Naive thymus-derived CD4-positive, alpha-beta T cell (primary cell): Measurements from ENCODE around the gene PPP1CA. TPM values are rescaled to one million over a fixed set of nuclear protein-coding genes. Genes with fewer than 3 reads are reported as not detected.
"Not testable (repeated sequence)": the region's sequence is repeated elsewhere in the genome, so short reads cannot be mapped to it uniquely, and the experiment has no call there.

ENCODE experiments used
- ATAC-seq: fragments of 150-1000 bp; cut with Tn5 transposase; 2 replicates; pipeline ENCODE4 v1.10.0; 2021; ENCODE audit warnings: mild to moderate bottlenecking, moderate library complexity
- CTCF ChIA-PET: fragments of 350-600 bp; sonication (Branson Sonifier 250); formaldehyde crosslinking; loops from one replicate; lab custom pipeline; 2021; ENCODE audit warnings: antibody characterized with exemption; lab: Charles Lee
- POLR2A ChIA-PET: fragments of 350-600 bp; sonication (Branson Sonifier 250); formaldehyde crosslinking; loops from one replicate; lab custom pipeline; 2021; ENCODE audit warnings: antibody characterized with exemption, inconsistent platforms; lab: Charles Lee
- DNase-seq, 9 donors: peaks; one replicate each; pipeline versions ENCODE4 v3.0.0 to v3.0.0-alpha.2; 2020 to 2022; ENCODE audit warnings: mixed read lengths in 1 of 9
- H3K27ac ChIP-seq: one replicate; pipeline ENCODE4 v1.7.0; 2013; ENCODE audit warnings: mild to moderate bottlenecking, low read depth, low read length, moderate library complexity
- H3K27me3 ChIP-seq, 2 donors: one replicate each; pipeline ENCODE4 v1.7.0; 2013; ENCODE audit warnings: low read length in 2 of 2, mild to moderate bottlenecking in 2 of 2, moderate library complexity in 2 of 2; ENCODE audit not compliant: control insufficient read depth in 2 of 2, insufficient read depth in 2 of 2
- H3K36me3 ChIP-seq, 3 experiments: 1 replicate in 2 of 3; 2 replicates in 1 of 3; pipeline ENCODE4 v1.7.0; 2013; ENCODE audit warnings: low read length in 3 of 3, mild to moderate bottlenecking in 3 of 3, moderate library complexity in 1 of 3; ENCODE audit not compliant: insufficient read depth in 3 of 3, control insufficient read depth in 2 of 3
- H3K4me1 ChIP-seq, 2 donors: one replicate each; pipeline ENCODE4 v1.7.0; 2013; ENCODE audit warnings: low read length in 2 of 2, mild to moderate bottlenecking in 2 of 2, moderate library complexity in 1 of 2; ENCODE audit not compliant: control insufficient read depth in 2 of 2, insufficient read depth in 2 of 2
- H3K4me3 ChIP-seq: 2 replicates; pipeline ENCODE4 v1.7.0; 2013; ENCODE audit warnings: mild to moderate bottlenecking, low read length
- H3K9me3 ChIP-seq, 3 experiments: 1 replicate in 2 of 3; 2 replicates in 1 of 3; pipeline ENCODE4 v1.7.0; 2013; ENCODE audit warnings: low read length in 3 of 3; ENCODE audit not compliant: control insufficient read depth in 2 of 3
- H3K27ac Mint-ChIP-seq, 9 donors: one replicate each; pipeline ENCODE4 v1.8.0; 2020 to 2022; ENCODE audit warnings: mixed read lengths in 9 of 9, mild to moderate bottlenecking in 8 of 9, moderate library complexity in 5 of 9, inconsistent platforms in 2 of 9
- H3K27me3 Mint-ChIP-seq, 5 donors: one replicate each; pipeline ENCODE4 v1.8.0; 2021 to 2022; ENCODE audit warnings: mixed read lengths in 5 of 5, mild to moderate bottlenecking in 1 of 5
- H3K36me3 Mint-ChIP-seq, 5 donors: one replicate each; pipeline ENCODE4 v1.8.0; 2020 to 2022; ENCODE audit warnings: mixed read lengths in 5 of 5, mild to moderate bottlenecking in 3 of 5, inconsistent platforms in 1 of 5
- H3K4me1 Mint-ChIP-seq, 7 donors: one replicate each; pipeline ENCODE4 v1.8.0; 2020 to 2022; ENCODE audit warnings: mixed read lengths in 7 of 7, mild to moderate bottlenecking in 3 of 7, inconsistent platforms in 1 of 7
- H3K4me3 Mint-ChIP-seq, 10 donors: one replicate each; pipeline ENCODE4 v1.8.0; 2020 to 2022; ENCODE audit warnings: mild to moderate bottlenecking in 10 of 10, mixed read lengths in 10 of 10, moderate library complexity in 6 of 10, inconsistent platforms in 2 of 10
- H3K9me3 Mint-ChIP-seq, 11 donors: one replicate each; pipeline ENCODE4 v1.8.0; 2020 to 2022; ENCODE audit warnings: mixed read lengths in 11 of 11, mild to moderate bottlenecking in 4 of 11, inconsistent platforms in 1 of 11, moderate library complexity in 1 of 11
- intact Hi-C, 2 donors: fragments of 100-400 bp; cut with micrococcal nuclease; formaldehyde crosslinking; loops; one replicate each; pipeline ENCODE4 v1.15.1; 2023
- polyA plus RNA-seq, 2 donors: library from polyadenylated mRNA; unstranded; fragments of 300-500 nt; fragmentation: Illumina TruSeq; gene quantifications; one replicate each; pipeline ENCODE4 v1.2.3, GENCODE V29; 2021
- total RNA-seq, 6 experiments: library from RNA in 5 of 6; stranded (reverse) in 5 of 6; gene quantifications; 1 replicate in 5 of 6; 2 replicates in 1 of 6; pipeline ENCODE4 v1.2.3 and lab custom pipeline; 2021 to 2026

The PPP1CA gene
- total and polyA plus RNA-seq, 7 experiments from 2014 or later = 83.0 to 363 (median 150) TPM

- H3K27me3 ChIP-seq, H3K9me3 ChIP-seq, H3K27me3 Mint-ChIP-seq, H3K9me3 Mint-ChIP-seq, ATAC-seq, DNase-seq: not testable (repeated sequence)
- ChIA-PET POLR2A (interaction anchor here (2.7 to 31.8 kb wide), 7 partner anchors 9 to 56 kb away, joined by 12 to 1530 read pairs (median 56); partner anchors contain the start of genes AIP, CARNS1, CORO1B and PPP1CA), CTCF (interaction anchor here (1.0 kb wide), 1 partner anchor 20 kb away, joined by 3 read pairs; no protein-coding TSS in a partner anchor)
- peaks cover 14 to 61% (median 48%) of the 10 kb centered on the region in 7 donors for H3K4me1 Mint-ChIP-seq
- H3K4me1 ChIP-seq = peaks cover 17 to 29% of the 10 kb centered on the region in 2 donors
- peak overlapping the region; percentile 97 for H3K27ac ChIP-seq
- peaks cover 0 to 13% (median 7%) of the 10 kb centered on the region in 5 donors for H3K36me3 Mint-ChIP-seq
- H3K36me3 ChIP-seq = peaks cover 0 to 18% (median 8%) of the 10 kb centered on the region in 3 experiments
- H3K4me3 ChIP-seq = peak overlapping the region; percentile 82
- intact Hi-C loops = loop anchor here in 1 of 2 donors (5.0 kb wide), 1 partner anchor 35 kb away; the partner anchor contains the start of gene RAD9A
- peak overlapping the region; percentile 94 to 98 (median 96) for H3K27ac Mint-ChIP-seq
- H3K4me3 Mint-ChIP-seq = peak overlapping the region; percentile 92 to 100 (median 98)
Observed at GRCh38 chr11:67427364-67427859, 25.8 kb upstream of the PPP1CA start.

DNA sequence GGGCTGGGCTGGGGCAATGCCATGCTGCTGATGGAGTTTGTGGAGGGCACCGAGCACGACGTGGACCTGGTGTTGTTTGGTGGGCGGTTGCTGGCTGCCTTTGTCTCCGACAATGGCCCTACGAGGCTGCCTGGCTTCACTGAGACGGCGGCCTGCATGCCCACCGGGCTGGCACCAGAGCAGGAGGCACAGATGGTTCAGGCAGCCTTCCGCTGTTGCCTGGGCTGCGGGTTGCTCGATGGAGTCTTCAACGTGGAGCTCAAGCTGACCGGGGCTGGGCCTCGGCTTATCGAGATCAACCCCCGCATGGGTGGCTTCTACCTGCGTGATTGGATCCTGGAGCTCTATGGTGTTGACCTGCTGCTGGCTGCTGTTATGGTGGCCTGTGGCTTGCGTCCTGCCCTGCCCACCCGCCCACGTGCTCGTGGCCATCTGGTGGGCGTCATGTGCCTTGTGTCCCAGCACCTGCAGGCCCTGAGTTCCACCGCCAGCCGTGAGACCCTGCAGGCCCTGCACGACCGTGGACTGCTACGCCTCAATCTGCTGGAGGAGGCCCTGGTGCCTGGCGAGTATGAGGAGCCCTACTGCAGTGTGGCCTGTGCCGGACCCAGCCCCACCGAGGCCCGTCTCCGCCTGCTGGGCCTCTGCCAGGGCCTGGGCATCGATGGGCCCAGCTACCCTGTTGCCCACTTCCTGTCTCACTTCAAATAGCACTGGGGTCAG, 22.4 kb upstream of the PPP1CA start:
- Mint-ChIP-seq H3K4me1 (peaks cover 13 to 47% (median 38%) of the 10 kb centered on the region in 7 donors), H3K27ac (peak overlapping the region in 1 of 9 donors; percentile 32), H3K36me3 (peaks cover 0 to 2% (median 0%) of the 10 kb centered on the region in 5 donors), H3K9me3 (no peaks in the 10 kb centered on the region), H3K27me3 (peaks cover 0 to 2% (median 0%) of the 10 kb centered on the region in 5 donors), H3K4me3 (no peak overlapping the region)
- no peak for DNase-seq
- intact Hi-C loops = no loop called here
- ATAC-seq = no peak
- H3K4me1 ChIP-seq = peaks cover 26 to 29% of the 10 kb centered on the region in 2 donors
- CTCF ChIA-PET = interaction anchor here (1.0 to 1.3 kb wide), 2 partner anchors 15 to 20 kb away, joined by 3 to 6 read pairs; partner anchors contain the start of gene TBC1D10C
- no peaks in the 10 kb centered on the region for H3K9me3 ChIP-seq
- H3K36me3 ChIP-seq = peaks cover 0 to 4% (median 0%) of the 10 kb centered on the region in 3 experiments
- H3K27ac ChIP-seq = no peak overlapping the region
- no peaks in the 10 kb centered on the region for H3K27me3 ChIP-seq
- no peak overlapping the region for H3K4me3 ChIP-seq
- POLR2A ChIA-PET = interaction anchor here (0.9 to 31.8 kb wide), 7 partner anchors 5 to 83 kb away, joined by 3 to 1530 read pairs (median 7); partner anchors contain the start of genes AIP, CARNS1, PPP1CA and PTPRCAP

DNA sequence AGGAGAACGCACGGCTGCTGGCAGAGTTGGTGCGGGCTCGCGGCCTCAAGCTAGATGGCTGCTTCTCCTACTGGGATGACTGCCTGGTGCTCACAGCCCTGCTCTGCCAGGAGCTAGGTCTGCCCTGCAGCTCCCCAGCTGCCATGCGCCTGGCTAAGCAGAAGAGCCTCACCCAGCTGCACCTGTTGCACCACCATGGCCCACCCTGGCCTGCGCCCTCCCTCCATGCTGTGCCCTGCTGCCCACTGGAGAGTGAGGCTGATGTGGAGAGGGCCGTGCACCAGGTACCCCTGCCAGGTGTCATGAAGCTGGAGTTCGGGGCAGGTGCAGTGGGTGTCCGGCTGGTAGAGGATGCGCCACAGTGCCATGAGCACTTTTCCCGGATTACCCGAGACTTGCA, 21.8 kb upstream of the PPP1CA start:
- H3K36me3 ChIP-seq = peaks cover 0 to 1% (median 0%) of the 10 kb centered on the region in 3 experiments
- POLR2A ChIA-PET = interaction anchor here (0.9 to 31.8 kb wide), 5 partner anchors 10 to 60 kb away, joined by 3 to 1530 read pairs (median 7); partner anchors contain the start of genes AIP, PPP1CA, PTPRCAP and RAD9A
- Mint-ChIP-seq H3K27ac (peak overlapping the region in 3 of 9 donors; percentile 10 to 76 (median 47)), H3K9me3 (no peaks in the 10 kb centered on the region), H3K4me3 (no peak overlapping the region), H3K4me1 (peaks cover 13 to 48% (median 40%) of the 10 kb centered on the region in 7 donors), H3K36me3 (no peaks in the 10 kb centered on the region), H3K27me3 (peaks cover 0 to 2% (median 0%) of the 10 kb centered on the region in 5 donors)
- no peaks in the 10 kb centered on the region for H3K27me3 ChIP-seq
- DNase-seq (no peak), ATAC-seq (no peak)
- H3K27ac ChIP-seq = no peak overlapping the region
- H3K4me3 ChIP-seq = no peak overlapping the region
- peaks cover 26 to 27% of the 10 kb centered on the region in 2 donors for H3K4me1 ChIP-seq
- CTCF ChIA-PET = no interaction called here
- H3K9me3 ChIP-seq = no peaks in the 10 kb centered on the region
- intact Hi-C loops = no loop called here

DNA sequence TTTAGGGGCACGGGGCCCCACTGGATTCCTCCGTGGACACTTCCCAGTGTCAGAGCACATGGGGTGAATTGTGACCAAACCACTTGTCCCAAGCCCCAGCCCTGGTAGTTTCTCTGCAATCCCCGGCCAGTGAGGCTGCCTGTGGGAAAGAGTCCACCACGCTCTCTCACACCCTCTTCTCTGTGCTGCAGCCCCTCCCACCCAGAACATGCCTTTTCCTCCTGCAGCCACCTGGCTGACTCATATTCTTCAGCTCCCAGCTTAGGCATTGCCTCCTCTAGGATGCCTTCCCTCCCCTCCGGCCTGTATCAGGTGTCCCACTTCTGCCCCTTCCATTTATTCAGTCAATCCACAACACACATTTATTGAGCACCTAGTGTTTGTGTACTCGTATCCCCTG, 21.2 kb upstream of the PPP1CA start:
- no peaks in the 10 kb centered on the region for H3K36me3 ChIP-seq
- ChIA-PET CTCF (interaction anchor here (0.7 to 0.8 kb wide), 2 partner anchors 22 to 82 kb away, joined by 3 to 4 read pairs; partner anchors contain the start of genes PITPNM1 and PPP1CA), POLR2A (interaction anchor here (0.9 to 31.8 kb wide), 5 partner anchors 10 to 60 kb away, joined by 3 to 1530 read pairs (median 7); partner anchors contain the start of genes AIP, PPP1CA, PTPRCAP and RAD9A)
- Mint-ChIP-seq H3K36me3 (no peaks in the 10 kb centered on the region), H3K4me1 (peaks cover 13 to 49% (median 42%) of the 10 kb centered on the region in 7 donors), H3K27me3 (peaks cover 0 to 2% (median 0%) of the 10 kb centered on the region in 5 donors), H3K9me3 (no peaks in the 10 kb centered on the region), H3K27ac (peak overlapping the region in 6 of 9 donors; percentile 37 to 83 (median 70)), H3K4me3 (peak overlapping the region in 4 of 10 donors; percentile 3 to 51 (median 22))
- H3K27me3 ChIP-seq = no peaks in the 10 kb centered on the region
- intact Hi-C loops = no loop called here
- H3K27ac ChIP-seq = no peak overlapping the region
- no peak overlapping the region for H3K4me3 ChIP-seq
- H3K4me1 ChIP-seq = peaks cover 31 to 33% of the 10 kb centered on the region in 2 donors
- ATAC-seq (no peak), DNase-seq (no peak)
- H3K9me3 ChIP-seq = no peaks in the 10 kb centered on the region

DNA sequence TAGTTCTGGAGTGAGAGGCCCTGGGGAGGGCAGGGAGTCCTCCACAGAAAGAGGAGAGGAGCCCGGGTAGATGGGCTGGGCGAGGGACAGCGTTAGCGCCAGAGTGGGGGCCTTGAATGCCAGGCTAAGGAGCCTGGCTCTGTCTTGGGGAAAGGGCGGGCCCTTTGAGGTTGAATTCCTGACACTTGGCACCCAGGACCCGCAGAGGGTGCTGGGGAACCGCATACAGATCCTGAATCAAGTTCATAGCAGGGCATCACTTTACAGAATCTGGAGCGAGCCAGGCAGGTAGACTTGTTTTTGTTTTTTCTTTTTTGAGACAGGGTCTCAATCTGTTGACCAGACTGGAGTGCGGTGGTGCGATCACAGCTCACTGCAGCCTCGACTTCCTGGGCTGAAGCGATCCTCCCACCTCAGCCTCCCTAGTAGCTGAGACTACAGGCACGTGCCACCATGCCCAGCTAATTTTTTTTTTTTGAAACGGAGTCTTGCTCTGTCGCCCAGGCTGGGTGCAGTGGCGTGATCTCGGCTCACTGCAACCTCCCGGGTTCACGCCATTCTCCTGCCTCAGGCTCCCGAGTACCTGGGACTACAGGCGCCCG, 19.9 kb upstream of the PPP1CA start:
- ChIA-PET CTCF (interaction anchor here (4.7 to 6.0 kb wide), 2 partner anchors 16 to 19 kb away, joined by 23 to 67 read pairs; partner anchors contain the start of genes PPP1CA, PTPRCAP and TBC1D10C), POLR2A (interaction anchor here (0.6 to 31.8 kb wide), 8 partner anchors 10 to 104 kb away, joined by 3 to 1530 read pairs (median 13); partner anchors contain the start of genes PITPNM1, PPP1CA, PTPRCAP and RAD9A)
- DNase-seq (no peak), ATAC-seq (no peak)
- Histone ChIP-seq H3K4me1 (peaks cover 35 to 42% of the 10 kb centered on the region in 2 donors), H3K27ac (peak overlapping the region; percentile 77), H3K9me3 (no peaks in the 10 kb centered on the region), H3K36me3 (no peaks in the 10 kb centered on the region), H3K27me3 (no peaks in the 10 kb centered on the region), H3K4me3 (peak overlapping the region; percentile 39)
- intact Hi-C loops = loop anchor here (1.0 kb wide), 8 partner anchors 12 to 85 kb away; partner anchors contain the start of genes AIP (in 1 of the 2), PTPRCAP (in 1 of the 2) and TMEM134 (in 1 of the 2)
- Mint-ChIP-seq H3K4me3 (peak overlapping the region; percentile 49 to 92 (median 76)), H3K27me3 (peaks cover 0 to 8% (median 0%) of the 10 kb centered on the region in 5 donors), H3K36me3 (peaks cover 0 to 2% (median 0%) of the 10 kb centered on the region in 5 donors), H3K27ac (peak overlapping the region; percentile 62 to 93 (median 91)), H3K4me1 (peaks cover 17 to 54% (median 47%) of the 10 kb centered on the region in 7 donors), H3K9me3 (no peaks in the 10 kb centered on the region)
